HG03565 (cell line): ENCODE data around the gene ENPP6.
A peak's percentile ranks its signal among the peaks of the same experiment; 100 is the strongest.

Source experiments
- ATAC-seq: cut with Tn5 transposase; IDR thresholded peaks from one replicate; pipeline ENCODE4 v1.9.1; 2021; ENCODE audit warnings: mild to moderate bottlenecking, moderate library complexity; ENCODE audit not compliant: unreplicated experiment

ENPP6 gene

DNA sequence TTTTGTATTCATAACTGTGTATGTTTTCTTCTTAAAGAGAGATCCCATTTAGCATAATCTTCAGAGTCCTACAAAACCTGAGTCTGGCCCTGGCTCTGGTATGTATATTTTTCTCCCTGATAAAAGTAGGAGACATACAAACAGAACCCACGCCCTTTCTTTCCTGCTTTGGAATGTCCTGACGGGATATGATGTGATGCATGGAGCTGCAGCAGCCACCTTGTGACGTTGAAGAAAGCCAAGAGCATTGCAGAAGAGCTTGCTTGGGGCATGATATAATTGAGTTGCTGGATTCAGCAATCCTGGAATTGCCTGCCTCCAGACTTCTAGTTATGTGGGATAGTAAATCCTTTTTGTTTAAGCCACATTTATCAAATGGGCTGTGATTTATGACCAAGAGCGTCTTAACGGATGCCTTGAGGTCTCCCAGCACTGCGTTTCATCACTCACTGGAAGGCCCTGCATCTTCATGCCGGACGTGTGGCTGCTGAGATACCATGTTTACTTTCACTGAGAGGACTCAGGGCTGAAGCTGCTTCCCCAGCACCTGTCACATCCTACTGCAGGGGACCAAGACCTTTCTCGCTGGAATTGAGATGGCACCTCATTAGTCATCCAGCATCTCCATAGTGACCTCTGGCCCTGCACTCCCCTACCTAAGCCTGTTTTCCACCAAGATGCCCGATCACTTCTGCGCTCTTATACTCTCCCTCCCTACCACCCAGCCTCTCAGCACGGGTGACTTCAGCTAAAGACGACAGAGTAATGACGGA is 107.0 kb downstream of the ENPP6 start:
- ATAC-seq, result no peak

DNA sequence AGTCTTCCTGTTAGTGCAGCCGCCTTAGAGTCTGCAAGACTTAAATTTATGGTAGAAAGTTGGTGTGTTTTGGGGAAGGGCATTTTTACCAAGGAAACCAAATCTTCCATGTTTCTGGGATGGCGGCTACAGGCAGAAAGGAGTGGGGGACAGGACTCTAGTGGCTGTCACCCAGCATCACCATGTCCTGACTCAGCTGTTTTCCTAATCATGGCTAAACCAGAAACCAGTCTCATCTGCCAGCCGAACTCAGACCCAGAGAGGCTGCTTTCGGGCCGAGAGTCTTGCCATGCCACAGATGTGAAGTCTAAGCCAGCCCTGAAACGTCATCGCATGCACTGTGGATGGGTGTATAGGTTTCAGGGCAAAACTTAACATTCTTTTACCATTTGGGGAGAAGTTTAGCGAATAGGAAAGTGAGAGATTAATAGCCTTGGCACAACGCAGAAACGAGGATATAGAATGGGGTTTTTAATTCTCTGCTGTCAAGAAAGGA is 109.6 kb downstream of the ENPP6 start:
- ATAC-seq, result no peak

DNA sequence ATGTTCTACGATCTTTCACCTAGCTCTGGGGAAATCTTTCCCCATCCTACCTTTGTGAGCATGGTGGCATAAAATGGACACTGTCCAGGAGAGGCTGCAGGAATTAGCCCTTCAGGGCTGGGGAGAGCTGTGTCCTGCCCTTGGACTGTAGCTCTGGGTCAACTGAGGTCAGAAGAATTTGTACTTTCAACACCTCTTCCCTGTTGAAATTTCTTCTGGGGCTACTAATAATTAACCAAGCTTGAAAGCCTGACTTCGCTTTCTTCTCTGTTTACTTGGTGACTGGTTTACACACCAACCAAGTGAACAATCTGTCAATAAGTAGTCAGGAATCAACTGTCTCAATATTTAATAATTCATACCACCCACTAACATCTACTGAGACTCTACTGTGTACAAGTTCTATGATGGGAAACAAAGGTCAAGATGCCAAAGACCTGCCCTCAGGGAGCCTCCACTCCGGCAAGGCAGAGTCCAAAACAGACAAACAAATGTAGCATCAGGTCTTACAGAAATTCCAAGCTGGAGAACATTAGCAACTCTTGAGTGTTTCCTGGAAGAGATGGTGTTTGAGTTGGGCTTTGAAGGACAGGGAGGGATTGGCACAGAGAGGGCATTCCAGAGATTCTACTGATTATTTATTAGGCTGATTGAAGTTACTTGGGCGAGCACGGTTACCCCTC is 113.1 kb downstream of the ENPP6 start:
- ATAC-seq, result no peak

GRCh38 chr4:184103527-184104264 is 114.0 kb downstream of the ENPP6 start:
- ATAC-seq, result no peak

DNA sequence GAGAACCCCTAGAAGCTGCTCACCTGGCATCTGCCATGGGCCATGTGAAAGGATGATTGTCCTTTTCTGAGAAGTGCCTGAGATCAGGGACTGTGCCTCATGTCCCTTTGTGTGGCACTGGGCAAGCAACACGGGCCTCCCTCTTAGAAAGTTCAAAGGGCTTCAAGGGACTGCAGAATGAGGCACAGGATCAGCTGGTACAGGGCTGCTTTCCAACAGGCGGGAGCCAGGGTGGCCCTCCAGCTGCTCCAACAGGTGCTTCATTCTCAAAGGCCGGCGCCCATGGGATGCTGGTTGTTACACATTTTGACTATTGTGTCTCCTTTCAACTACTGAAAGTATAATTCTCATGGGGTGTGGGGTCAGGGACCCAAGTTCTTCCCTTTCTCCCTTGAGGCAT is 114.7 kb downstream of the ENPP6 start:
- ATAC-seq, result no peak

- no peak for ATAC-seq
Measured at GRCh38 chr4:184102488-184102887, 115.2 kb downstream of the ENPP6 start.

- no peak for ATAC-seq
Measured at GRCh38 chr4:184101711-184102110, 116.0 kb downstream of the ENPP6 start.

- no peak for ATAC-seq
Measured at GRCh38 chr4:184100297-184100885, 117.3 kb downstream of the ENPP6 start.

GRCh38 chr4:184099535-184099966 is 118.1 kb downstream of the ENPP6 start:
- no peak for ATAC-seq

- ATAC-seq, result no peak
Measured at GRCh38 chr4:184099000-184099399, 118.7 kb downstream of the ENPP6 start.

GRCh38 chr4:184097815-184098214 is 119.9 kb downstream of the ENPP6 start:
- no peak for ATAC-seq

GRCh38 chr4:184097241-184097605 is 120.5 kb downstream of the ENPP6 start:
- ATAC-seq, result peak; percentile 82

DNA sequence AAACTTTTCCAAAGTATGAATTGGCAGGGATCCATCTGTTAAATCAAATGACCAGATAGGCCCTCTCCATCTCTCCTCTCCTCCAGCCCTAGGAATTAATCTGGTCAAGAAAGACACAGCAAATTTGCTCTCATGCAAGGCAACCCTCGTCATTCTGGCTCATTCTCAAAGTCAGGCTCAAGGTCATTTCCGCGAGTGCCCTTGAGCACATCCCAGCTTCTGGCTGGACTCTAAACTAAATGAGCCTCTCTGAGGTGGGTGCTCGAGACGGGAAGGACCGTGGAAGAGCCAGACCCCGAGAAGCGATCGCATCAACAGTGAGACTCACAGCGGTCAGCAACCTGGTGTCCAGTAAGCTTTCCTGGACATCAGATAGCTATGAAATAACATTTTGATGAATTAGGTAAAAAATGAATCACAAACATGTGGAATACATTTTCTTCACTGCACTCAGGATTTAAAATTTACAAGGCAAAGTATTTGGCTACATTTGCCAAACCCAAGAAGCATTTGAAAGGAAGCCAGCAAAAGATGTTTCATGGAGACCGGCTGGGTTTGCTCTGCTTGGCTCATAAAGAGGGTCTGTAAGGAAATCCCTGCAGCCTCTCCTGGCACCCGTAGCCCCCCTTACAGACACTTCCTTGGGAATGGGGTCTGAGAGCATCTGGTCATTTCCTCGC is 121.0 kb downstream of the ENPP6 start:
- ATAC-seq, result no peak

DNA sequence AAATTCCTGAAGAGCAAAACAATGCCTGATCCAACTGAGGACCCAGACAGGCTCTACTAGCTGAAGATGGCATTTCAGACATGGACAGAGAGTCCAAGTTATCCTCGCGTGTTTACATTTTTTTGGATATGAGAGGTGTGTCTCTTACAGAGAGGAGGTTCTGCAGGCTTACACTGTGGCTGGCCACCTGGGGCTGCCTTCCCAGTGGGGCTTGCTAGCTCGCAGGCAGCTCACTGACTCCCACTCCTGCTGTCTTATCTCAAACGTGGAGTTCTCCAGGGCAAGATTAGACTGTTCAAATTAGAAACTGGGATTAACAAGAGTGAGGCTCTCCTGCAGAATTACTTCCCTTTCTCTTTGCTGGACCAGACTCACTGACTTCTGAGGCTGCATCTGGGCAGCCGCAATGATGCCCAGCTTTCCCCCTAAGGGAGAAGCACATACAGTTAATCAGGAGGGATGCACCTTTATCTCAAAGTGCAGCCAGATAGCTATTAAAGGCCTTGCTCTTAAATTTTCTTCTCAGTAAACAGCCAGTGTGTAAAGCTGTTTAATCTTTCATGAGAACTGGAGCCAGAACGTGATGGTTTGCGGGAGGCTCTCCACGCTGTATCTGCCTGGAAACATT is 123.0 kb downstream of the ENPP6 start:
- no peak for ATAC-seq

DNA sequence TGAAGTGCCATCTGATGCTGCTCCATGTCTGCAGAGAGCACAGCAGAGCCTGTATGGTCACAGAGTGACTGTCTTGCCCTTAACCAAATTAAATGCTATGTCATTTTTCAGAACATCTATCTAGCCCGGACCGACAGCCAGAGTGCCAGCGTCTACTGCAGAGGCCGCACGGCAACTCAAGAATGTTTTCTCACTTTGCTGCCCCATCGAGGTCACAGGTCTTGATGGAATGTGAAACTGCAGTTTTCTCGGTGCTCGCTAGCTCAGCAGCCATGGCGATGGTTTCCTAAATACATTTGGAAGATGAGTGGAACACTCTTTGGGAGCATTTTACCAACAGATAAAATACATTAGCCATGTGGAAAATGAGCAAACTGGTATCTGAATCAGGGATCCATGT is 125.7 kb downstream of the ENPP6 start:
- no peak for ATAC-seq

DNA sequence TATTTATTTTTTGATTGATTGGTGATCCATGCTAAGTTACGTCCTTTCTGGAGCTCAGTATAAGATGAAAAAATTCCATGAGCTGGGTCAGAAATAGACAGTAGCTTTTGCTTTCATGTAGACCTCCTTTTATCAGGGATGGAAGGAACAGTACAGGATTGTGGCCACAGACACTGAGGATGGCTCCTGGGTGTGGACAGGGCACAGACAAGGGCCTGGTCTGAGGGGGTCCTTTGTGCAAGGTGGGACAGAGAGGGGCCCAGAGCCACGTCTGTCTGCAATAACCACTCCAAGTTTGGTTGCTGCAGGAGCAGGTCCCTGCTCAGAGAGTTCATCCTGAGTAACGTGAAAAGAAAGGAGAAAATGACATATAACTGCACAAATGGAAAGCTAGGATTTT is 127.1 kb downstream of the ENPP6 start:
- ATAC-seq, result no peak

DNA sequence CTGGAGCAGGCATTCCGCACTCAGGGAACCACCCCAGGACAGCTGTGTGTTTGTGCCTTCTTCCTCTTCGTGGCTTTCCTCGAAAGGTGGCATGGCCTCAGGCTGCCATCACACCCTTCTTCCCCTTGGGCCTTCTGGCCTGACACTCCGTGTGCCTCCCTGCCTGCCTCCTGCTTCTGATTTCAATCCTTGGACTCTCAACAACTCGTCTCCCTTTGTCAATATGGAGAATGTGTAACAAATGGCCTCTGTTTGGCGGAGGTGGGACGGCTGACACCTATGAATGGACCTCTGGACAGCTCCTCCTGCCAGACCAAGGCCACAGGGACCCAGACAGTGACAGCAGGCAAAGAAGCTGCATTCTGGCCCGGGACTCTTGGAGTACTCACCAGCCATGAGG is 137.0 kb downstream of the ENPP6 start:
- no peak for ATAC-seq

- no peak for ATAC-seq
Measured at GRCh38 chr4:184074677-184075388, 142.8 kb downstream of the ENPP6 start.

GRCh38 chr4:184067931-184068554 is 149.6 kb downstream of the ENPP6 start:
- no peak for ATAC-seq
